Activated T-cell treated with anti-CD3 and anti-CD28 coated beads for 1 hour (primary cell): ENCODE measurements around the gene PLCL1.
A peak's percentile ranks its signal among the peaks of the same experiment; 100 is the strongest.

ENCODE experiments used
- DNase-seq: peaks from one replicate; pipeline ENCODE4 v3.0.0-alpha.2; 2020; ENCODE audit warnings: low read depth

PLCL1 gene

GRCh38 chr2:198116756-198117155 lies 312.4 kb downstream of the PLCL1 start:
- DNase-seq, result no peak

GRCh38 chr2:198117406-198118041 lies 313.1 kb downstream of the PLCL1 start:
- DNase-seq, result no peak

DNA sequence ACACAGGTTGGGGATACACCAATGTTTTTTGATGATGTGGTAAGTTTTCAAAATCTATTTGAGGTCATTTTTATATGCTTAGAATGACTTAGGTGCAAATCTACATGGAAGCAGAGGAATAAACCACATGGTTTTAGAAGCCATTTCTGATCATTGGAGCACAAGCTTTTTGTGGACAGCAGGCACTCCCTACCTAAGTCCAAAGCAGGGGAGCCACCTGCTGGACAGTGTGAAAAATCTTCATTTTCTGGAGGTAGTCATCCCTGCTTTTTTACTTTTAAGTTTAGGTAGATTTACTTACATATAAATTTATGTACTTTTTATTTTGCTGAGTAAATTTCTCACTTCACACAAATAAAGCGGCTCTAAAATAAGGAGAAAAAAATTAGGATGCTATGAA lies 323.2 kb downstream of the PLCL1 start:
- DNase-seq, result peak; percentile 26

GRCh38 chr2:198129609-198130008 lies 325.2 kb downstream of the PLCL1 start:
- no peak for DNase-seq

- DNase-seq, result no peak
Observed at GRCh38 chr2:198134293-198134955, 330.0 kb downstream of the PLCL1 start.

DNA sequence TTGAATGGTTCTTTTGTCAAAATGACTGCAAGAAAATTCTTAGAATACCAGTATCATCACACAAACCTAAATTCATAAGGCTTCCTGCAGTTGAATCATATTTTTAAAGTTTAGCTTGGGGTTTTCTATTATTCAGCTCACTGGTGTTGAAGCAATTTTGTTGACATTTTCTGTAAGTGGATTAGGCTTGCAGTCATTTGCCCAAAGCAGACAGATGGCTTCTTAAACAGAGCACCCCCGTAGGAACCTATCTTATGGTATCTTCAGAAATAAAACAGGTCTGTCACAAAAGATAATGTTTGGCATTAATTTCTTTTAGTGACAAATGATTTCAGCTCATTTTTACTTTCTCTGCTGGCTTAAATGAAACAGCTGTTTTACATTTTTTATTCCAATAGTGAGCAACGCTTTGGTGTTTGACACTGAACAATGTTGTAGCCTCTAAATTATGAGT lies 331.1 kb downstream of the PLCL1 start:
- DNase-seq, result no peak

DNA sequence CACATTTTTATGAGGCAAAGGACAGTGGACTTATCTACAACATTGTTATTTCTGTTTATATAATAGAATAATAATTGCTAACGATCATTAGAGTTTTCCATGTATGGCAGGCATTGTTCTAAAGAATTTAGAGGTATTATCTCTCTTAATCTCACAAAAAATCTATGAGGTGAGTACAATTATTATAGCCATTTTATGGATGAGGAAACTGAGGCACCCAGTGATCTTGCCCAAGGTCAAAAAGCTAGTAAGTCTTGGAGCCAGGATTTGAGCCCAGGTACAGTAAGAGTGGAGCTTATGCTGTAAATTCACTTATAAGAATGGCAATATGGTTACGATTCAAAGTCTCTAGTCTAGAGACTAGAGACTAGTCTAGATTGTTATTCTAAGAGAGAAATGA lies 331.7 kb downstream of the PLCL1 start:
- DNase-seq, result no peak

- DNase-seq, result no peak
Observed at GRCh38 chr2:198137733-198138132, 333.3 kb downstream of the PLCL1 start.

GRCh38 chr2:198141726-198142125 lies 337.3 kb downstream of the PLCL1 start:
- no peak for DNase-seq

- no peak for DNase-seq
Observed at GRCh38 chr2:198143156-198143555, 338.8 kb downstream of the PLCL1 start.

- no peak for DNase-seq
Observed at GRCh38 chr2:198143793-198144192, 339.4 kb downstream of the PLCL1 start.

- no peak for DNase-seq
Observed at GRCh38 chr2:198144660-198145059, 340.3 kb downstream of the PLCL1 start.

- DNase-seq, result no peak
Observed at GRCh38 chr2:198146346-198146940, 342.1 kb downstream of the PLCL1 start.

- DNase-seq, result no peak
Observed at GRCh38 chr2:198157314-198157713, 352.9 kb downstream of the PLCL1 start.

DNA sequence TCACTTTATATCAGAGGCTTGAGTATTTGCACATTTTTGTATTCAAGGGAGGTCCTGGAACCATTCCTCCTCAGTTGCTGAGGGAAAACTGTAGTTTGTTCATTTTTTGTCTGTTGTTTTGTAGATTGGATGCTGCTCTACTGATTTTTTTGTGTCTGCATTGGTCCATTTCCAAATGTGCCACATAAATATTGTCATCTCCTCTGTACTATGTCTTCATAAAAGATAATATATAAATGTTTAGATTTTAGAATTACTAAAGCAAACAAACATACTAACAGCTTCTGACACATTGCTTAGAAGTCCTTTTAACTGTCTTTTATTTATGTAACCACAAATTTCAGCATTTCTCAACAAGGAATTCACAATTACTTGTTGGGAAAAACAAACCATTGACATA lies 356.8 kb downstream of the PLCL1 start:
- DNase-seq, result no peak

GRCh38 chr2:198162276-198162675 lies 357.9 kb downstream of the PLCL1 start:
- no peak for DNase-seq

DNA sequence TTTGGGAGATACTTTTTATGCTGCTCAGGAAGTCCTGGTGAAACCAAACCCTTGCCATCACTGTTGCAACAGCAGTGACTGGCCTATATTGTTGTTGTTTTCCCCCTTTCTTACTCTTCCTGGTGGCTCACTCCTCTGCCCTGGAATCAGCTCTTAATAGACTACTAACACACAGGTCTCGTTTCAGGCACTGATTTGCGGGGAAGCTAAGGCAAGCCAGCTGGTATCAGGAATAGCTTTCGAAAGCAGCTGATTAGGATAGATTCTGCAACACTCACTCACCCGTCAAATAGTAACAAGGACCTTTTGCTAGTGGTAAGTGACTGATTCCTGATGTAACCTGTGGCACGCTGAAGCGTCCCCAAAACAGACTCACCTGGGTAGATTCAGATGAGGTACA lies 360.4 kb downstream of the PLCL1 start:
- DNase-seq, result no peak

DNA sequence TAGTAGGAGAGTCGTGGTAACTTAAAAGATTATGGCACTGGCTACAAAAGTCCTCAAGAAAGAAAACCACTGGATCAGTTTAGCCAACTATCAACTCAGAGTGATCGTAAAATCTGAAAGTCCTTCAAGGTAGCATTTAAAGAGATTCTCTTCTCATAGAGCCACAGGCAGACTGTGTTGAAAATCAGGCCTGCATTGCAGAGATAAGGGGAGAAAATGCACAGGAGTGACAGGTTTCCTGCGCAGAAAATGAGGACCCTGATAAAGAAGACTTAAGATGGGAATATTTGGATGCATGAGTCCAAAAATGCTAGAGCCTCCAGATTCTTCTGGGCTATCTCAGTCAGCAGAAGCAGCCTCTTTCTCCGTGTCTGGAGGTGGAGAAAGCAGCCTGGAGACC lies 360.9 kb downstream of the PLCL1 start:
- DNase-seq, result no peak

- DNase-seq, result no peak
Observed at GRCh38 chr2:198167346-198167745, 363.0 kb downstream of the PLCL1 start.

DNA sequence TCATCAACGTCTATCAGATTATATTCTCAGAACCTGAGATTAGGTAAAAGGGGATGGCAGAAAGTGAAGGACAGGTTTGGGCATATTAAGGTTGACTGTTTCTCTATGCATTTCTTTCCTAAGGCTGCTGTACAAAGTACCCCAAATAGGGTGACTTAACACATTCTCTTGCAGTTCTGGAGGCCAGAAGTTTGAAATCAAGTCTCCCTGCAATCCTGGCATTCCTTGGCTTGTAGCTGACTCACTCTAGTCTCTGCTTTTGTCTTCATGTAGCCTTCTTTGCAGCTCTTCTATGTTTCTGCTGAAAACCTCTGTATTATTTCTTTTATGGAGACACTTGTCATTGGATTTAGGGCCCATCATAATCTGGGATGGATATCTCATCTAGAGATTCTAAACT lies 364.3 kb downstream of the PLCL1 start:
- no peak for DNase-seq

GRCh38 chr2:198173242-198173641 lies 368.8 kb downstream of the PLCL1 start:
- no peak for DNase-seq

DNA sequence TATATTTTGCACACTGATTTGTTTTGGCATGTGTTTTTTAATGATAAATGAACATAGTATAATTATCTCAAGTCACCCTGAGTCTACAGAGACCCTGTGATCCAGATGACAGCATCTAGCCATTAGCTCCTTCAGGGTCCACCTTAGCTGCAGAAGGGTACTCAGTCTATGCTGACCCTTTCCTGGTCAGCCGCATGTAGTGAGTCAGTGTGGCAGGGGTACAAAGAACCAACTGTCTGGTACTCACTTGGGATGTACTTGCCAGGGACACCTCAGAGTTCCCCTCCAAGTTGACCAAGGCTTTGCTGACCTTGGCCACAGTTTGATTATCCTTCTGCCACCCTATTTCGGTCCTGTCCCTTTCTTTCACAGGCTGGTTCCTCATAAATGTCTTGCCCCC lies 369.5 kb downstream of the PLCL1 start:
- DNase-seq, result no peak

DNA sequence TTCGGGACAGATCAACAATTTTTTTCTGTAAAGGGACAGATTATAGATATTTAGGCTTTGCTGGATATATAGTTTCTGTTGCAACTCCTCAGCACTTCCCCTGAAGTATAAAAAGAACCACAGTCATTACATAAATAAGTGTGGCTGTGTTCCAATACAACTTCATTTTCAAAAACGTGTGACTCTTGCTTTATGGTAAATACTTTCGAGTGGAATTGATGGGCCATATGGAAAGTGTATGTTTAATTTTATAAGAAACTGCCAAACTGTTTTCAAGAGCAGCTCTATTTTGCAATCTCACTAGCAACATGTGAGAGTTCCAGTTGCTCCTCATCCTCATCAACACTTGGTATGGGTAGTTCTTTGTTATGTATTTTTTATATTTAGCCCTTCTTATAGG lies 370.9 kb downstream of the PLCL1 start:
- DNase-seq, result no peak

DNA sequence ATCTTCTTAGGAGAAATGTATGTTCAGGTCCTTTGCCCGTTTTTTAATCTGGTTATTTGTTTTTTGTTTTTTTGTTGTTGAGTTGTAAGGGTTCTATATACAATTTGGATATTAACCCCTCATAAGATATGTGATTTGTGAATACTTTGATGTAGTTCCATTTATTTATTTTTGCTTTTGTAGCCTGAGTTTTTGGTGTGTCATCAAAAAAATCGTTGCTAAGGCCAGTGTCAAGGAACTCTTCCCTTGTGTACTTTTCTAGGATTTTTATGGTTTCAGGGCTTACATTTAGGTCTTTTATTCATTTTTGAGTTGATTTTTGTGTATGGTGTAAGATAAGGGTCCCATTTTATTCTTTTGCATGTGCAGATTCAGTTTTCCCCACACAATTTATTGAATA lies 372.6 kb downstream of the PLCL1 start:
- no peak for DNase-seq
